Prostate gland (tissue), 2 donors: ENCODE measurements around the gene UNC93A.

Experiments used
- POLR2A ChIP-seq: fragments of 450-650 bp; IDR thresholded peaks from one replicate; pipeline ENCODE4 v1.6.1; 2016; ENCODE audit warnings: antibody characterized with exemption, mild to moderate bottlenecking
- TF ChIP-seq, protein P1 (sequence below), 4 experiments: fragments of 200-600 bp in 2 of 4; fragments of 450-650 bp in 2 of 4; sonication (generic) in 2 of 4; IDR thresholded peaks; 1 replicate in 3 of 4; 2 replicates in 1 of 4; pipeline ENCODE4 v1.5.1; 2016 to 2019; ENCODE audit warnings: antibody characterized with exemption in 4 of 4, mild to moderate bottlenecking in 2 of 4, moderate library complexity in 2 of 4

DNA sequence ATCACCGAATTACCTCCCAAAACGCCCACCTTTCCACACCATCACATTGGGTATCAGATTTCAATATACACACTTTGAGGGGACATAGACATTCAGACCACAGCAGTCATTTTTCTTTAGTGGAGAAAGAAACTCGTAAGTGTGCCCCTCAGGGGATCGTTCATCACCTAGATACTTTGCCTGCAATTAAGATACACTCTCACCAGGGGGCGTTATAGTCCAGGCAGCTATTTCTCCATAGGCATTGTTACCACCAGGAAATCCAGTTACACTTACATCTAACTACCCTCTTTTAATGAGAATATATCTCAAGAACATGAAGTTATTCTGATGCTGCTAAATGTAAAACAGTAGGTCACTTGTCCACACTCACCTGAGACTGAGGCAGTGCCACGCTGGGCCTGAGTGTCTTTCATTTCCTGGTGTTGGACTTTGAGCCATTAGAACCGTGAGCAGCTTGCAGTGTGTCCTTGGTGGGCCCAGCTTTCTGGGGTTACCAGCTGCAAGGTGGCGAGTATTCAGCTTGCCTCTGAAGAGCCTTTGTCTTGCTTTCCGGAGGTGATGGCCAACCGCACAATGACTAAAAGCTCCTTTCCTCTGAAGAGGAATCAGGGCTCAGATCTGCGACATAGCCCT lies 35.1 kb upstream of the UNC93A start:
- TF ChIP-seq, protein P1, sequence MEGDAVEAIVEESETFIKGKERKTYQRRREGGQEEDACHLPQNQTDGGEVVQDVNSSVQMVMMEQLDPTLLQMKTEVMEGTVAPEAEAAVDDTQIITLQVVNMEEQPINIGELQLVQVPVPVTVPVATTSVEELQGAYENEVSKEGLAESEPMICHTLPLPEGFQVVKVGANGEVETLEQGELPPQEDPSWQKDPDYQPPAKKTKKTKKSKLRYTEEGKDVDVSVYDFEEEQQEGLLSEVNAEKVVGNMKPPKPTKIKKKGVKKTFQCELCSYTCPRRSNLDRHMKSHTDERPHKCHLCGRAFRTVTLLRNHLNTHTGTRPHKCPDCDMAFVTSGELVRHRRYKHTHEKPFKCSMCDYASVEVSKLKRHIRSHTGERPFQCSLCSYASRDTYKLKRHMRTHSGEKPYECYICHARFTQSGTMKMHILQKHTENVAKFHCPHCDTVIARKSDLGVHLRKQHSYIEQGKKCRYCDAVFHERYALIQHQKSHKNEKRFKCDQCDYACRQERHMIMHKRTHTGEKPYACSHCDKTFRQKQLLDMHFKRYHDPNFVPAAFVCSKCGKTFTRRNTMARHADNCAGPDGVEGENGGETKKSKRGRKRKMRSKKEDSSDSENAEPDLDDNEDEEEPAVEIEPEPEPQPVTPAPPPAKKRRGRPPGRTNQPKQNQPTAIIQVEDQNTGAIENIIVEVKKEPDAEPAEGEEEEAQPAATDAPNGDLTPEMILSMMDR (IDR thresholded peaks at IDR 0.05): no peak
- TF ChIP-seq POLR2A: no peak
